ENCODE data around the gene NCK2. TPM values are rescaled to one million over a fixed set of nuclear protein-coding genes. Genes with fewer than 3 reads are reported as not detected.

The NCK2 gene
- total RNA-seq, 1 experiment from 2014 or later = 49.2 TPM

DNA sequence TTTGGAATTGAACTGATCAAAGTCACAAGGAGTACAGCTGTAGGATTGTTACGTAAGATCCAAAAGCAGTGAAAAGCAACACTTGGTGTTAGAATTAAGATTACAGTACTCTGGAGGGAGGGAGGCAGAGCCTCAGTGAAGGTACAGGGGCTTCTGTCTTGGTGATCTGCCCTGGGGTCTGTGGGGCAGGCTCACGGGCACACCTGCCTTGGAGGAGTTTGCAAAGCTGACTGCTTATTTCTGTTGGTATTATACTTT, 114.9 kb downstream of the NCK2 start:
- peaks cover 9 to 23% (median 19%) of the 10 kb centered on the region in 3 experiments; a peak in 6 of 7 replicates for H3K36me3 Mint-ChIP-seq (ENCODE audit: insufficient read depth in 1 of 3, low read depth in 3 of 3)
- no peak overlapping the region for H3K4me3 Mint-ChIP-seq
- Histone ChIP-seq H2BK5ac (ENCODE audit: insufficient read length, low read length) (no peak overlapping the region), H2BK12ac (ENCODE audit: insufficient read length, low read depth, low read length) (no peak overlapping the region), H2BK120ac (ENCODE audit: low read depth, low read length, poor library complexity, severe bottlenecking) (no peak overlapping the region), H3K27ac (ENCODE audit: insufficient read length, low read depth, low read length) (no peak overlapping the region), H4K5ac (ENCODE audit: insufficient read length, low read depth, low read length) (no peak overlapping the region), H2BK20ac (ENCODE audit: low read depth, low read length, poor library complexity, severe bottlenecking) (no peak overlapping the region), H2AK5ac (ENCODE audit: insufficient read length, low read length) (no peak overlapping the region), H4K8ac (replicated peaks; ENCODE audit: insufficient read length, low read depth, low read length) (no peak overlapping the region), H3K56ac (ENCODE audit: insufficient read length, low read depth, low read length) (no peak overlapping the region), H3K4me2 (ENCODE audit: insufficient read depth, insufficient read length, low read length) (no peak overlapping the region), H3K9ac (ENCODE audit: extremely low read depth, insufficient read length, low read length) (no peak overlapping the region), H3K79me2 (ENCODE audit: insufficient read depth, low read length) (peaks cover 1% of the 10 kb centered on the region; the same call in 1 of the 2 replicates), H3K23ac (ENCODE audit: insufficient read length, low read depth, low read length) (no peak overlapping the region), H4K20me1 (ENCODE audit: control insufficient read depth, insufficient read depth, insufficient read length) (no peaks in the 10 kb centered on the region), H3K23me2 (ENCODE audit: insufficient read length, low read depth, low read length, poor library complexity, severe bottlenecking) (no peaks in the 10 kb centered on the region), H3T11ph (ENCODE audit: low read length) (no peak overlapping the region), H3K4ac (ENCODE audit: low read depth, low read length) (no peak overlapping the region), H3K27me3 (ENCODE audit: insufficient read depth, low read length) (no peaks in the 10 kb centered on the region), H2BK15ac (ENCODE audit: low read depth, low read length) (no peak overlapping the region), H3K18ac (ENCODE audit: insufficient read length, low read depth, low read length) (no peak overlapping the region), H3K79me1 (ENCODE audit: insufficient read depth, low read depth, low read length, poor library complexity, severe bottlenecking) (peaks cover 3% of the 10 kb centered on the region), H3K4me1 (ENCODE audit: insufficient read depth, low read length) (peaks cover 7% of the 10 kb centered on the region; the same call in 1 of the 2 replicates), H3K9me3 (ENCODE audit: control insufficient read depth, low read depth, low read length) (no peaks in the 10 kb centered on the region), H4K91ac (ENCODE audit: insufficient read length, low read depth, low read length) (no peak overlapping the region), H2AFZ (ENCODE audit: low read length) (no peak overlapping the region), H3K14ac (ENCODE audit: insufficient read depth, low read length) (no peak overlapping the region)
- TF ChIP-seq, protein P1, sequence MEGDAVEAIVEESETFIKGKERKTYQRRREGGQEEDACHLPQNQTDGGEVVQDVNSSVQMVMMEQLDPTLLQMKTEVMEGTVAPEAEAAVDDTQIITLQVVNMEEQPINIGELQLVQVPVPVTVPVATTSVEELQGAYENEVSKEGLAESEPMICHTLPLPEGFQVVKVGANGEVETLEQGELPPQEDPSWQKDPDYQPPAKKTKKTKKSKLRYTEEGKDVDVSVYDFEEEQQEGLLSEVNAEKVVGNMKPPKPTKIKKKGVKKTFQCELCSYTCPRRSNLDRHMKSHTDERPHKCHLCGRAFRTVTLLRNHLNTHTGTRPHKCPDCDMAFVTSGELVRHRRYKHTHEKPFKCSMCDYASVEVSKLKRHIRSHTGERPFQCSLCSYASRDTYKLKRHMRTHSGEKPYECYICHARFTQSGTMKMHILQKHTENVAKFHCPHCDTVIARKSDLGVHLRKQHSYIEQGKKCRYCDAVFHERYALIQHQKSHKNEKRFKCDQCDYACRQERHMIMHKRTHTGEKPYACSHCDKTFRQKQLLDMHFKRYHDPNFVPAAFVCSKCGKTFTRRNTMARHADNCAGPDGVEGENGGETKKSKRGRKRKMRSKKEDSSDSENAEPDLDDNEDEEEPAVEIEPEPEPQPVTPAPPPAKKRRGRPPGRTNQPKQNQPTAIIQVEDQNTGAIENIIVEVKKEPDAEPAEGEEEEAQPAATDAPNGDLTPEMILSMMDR (conservative IDR thresholded peaks at IDR 0.05) = no peak
- no peaks in the 10 kb centered on the region for H3K27me3 Mint-ChIP-seq (ENCODE audit: low read depth)
- peaks cover 36 to 49% of the 10 kb centered on the region in 2 experiments for H3K4me1 Mint-ChIP-seq
- WGBS (ENCODE audit: extremely low coverage, insufficient read length, low lambda C conversion rate) = no CpG with 5 or more reads among the region's 2 CpGs
- no peak for DNase-seq
- H3K9me3 Mint-ChIP-seq = no peaks in the 10 kb centered on the region
- no peak overlapping the region for H3K27ac Mint-ChIP-seq
